Measurements from ENCODE around the gene SNED1. TPM values are rescaled to one million over a fixed set of nuclear protein-coding genes. Genes with fewer than 3 reads are reported as not detected.

SNED1 gene
- total RNA-seq, 1 donor from 2014 or later = 19.4 TPM

- no peak overlapping the region for H3K4me3 Mint-ChIP-seq (ENCODE audit: unreplicated experiment)
- DNase-seq (ENCODE audit: extremely low spot score, unreplicated experiment) = no peak
- no peak for TF ChIP-seq CTCF (IDR thresholded peaks at IDR 0.05)
- H3K27ac Mint-ChIP-seq (ENCODE audit: unreplicated experiment) = no peak overlapping the region
- H3K9me3 Mint-ChIP-seq (ENCODE audit: unreplicated experiment) = peaks cover 5% of the 10 kb centered on the region
- H3K27me3 Mint-ChIP-seq (ENCODE audit: unreplicated experiment) = no peaks in the 10 kb centered on the region
- peaks cover 8% of the 10 kb centered on the region for H3K4me1 Mint-ChIP-seq (ENCODE audit: unreplicated experiment)
- H3K36me3 Mint-ChIP-seq (ENCODE audit: unreplicated experiment) = peaks cover 51% of the 10 kb centered on the region
These were observed 89.2 kb downstream of the SNED1 start for GRCh38 chr2:241087420-241088268.

GRCh38 chr2:241088376-241088775 lies 90.0 kb downstream of the SNED1 start:
- Mint-ChIP-seq H3K27ac (ENCODE audit: unreplicated experiment) (no peak overlapping the region), H3K36me3 (ENCODE audit: unreplicated experiment) (peaks cover 55% of the 10 kb centered on the region), H3K27me3 (ENCODE audit: unreplicated experiment) (no peaks in the 10 kb centered on the region), H3K9me3 (ENCODE audit: unreplicated experiment) (peaks cover 5% of the 10 kb centered on the region), H3K4me3 (ENCODE audit: unreplicated experiment) (no peak overlapping the region), H3K4me1 (ENCODE audit: unreplicated experiment) (peaks cover 14% of the 10 kb centered on the region)
- no peak for TF ChIP-seq CTCF (IDR thresholded peaks at IDR 0.05)
- no peak for DNase-seq (ENCODE audit: extremely low spot score, unreplicated experiment)

GRCh38 chr2:241088791-241089732 lies 90.6 kb downstream of the SNED1 start:
- H3K4me3 Mint-ChIP-seq (ENCODE audit: unreplicated experiment) = no peak overlapping the region
- DNase-seq (ENCODE audit: extremely low spot score, unreplicated experiment) = no peak
- H3K27ac Mint-ChIP-seq (ENCODE audit: unreplicated experiment) = no peak overlapping the region
- peaks cover 55% of the 10 kb centered on the region for H3K36me3 Mint-ChIP-seq (ENCODE audit: unreplicated experiment)
- H3K4me1 Mint-ChIP-seq (ENCODE audit: unreplicated experiment) = peaks cover 19% of the 10 kb centered on the region
- TF ChIP-seq CTCF (IDR thresholded peaks at IDR 0.05) = no peak
- no peaks in the 10 kb centered on the region for H3K27me3 Mint-ChIP-seq (ENCODE audit: unreplicated experiment)
- H3K9me3 Mint-ChIP-seq (ENCODE audit: unreplicated experiment) = peaks cover 5% of the 10 kb centered on the region

GRCh38 chr2:241091201-241091600 lies 92.8 kb downstream of the SNED1 start:
- Mint-ChIP-seq H3K4me3 (ENCODE audit: unreplicated experiment) (no peak overlapping the region), H3K27ac (ENCODE audit: unreplicated experiment) (no peak overlapping the region), H3K4me1 (ENCODE audit: unreplicated experiment) (peaks cover 21% of the 10 kb centered on the region), H3K9me3 (ENCODE audit: unreplicated experiment) (no peaks in the 10 kb centered on the region), H3K36me3 (ENCODE audit: unreplicated experiment) (peaks cover 50% of the 10 kb centered on the region), H3K27me3 (ENCODE audit: unreplicated experiment) (no peaks in the 10 kb centered on the region)
- no peak for TF ChIP-seq CTCF (IDR thresholded peaks at IDR 0.05)
- no peak for DNase-seq (ENCODE audit: extremely low spot score, unreplicated experiment)

All from osteocyte (in vitro differentiated cells).